A673 (cell line): ENCODE data around the gene SRL. TPM values are rescaled to one million over a fixed set of nuclear protein-coding genes. Genes with fewer than 3 reads are reported as not detected.

Experiments used
- BruUV-seq: library from RNA; stranded (reverse); fragments of 400-500 nt; replicated peaks from 2 replicates; lab custom pipeline; 2021; lab: Mats Ljungman, UMichigan
- CTCF ChIA-PET: fragments of 300-600 bp; sonication (Branson Sonifier 250); formaldehyde crosslinking; loops from one replicate; lab custom pipeline; 2022; ENCODE audit warnings: antibody characterized with exemption; lab: Charles Lee
- POLR2A ChIA-PET: fragments of 300-600 bp; sonication (Branson Sonifier 250); formaldehyde crosslinking; loops from one replicate; lab custom pipeline; 2022; ENCODE audit warnings: antibody characterized with exemption; ENCODE audit not compliant: low non-redundant PET; lab: Charles Lee
- DNase-seq: peaks from one replicate; pipeline ENCODE4 v3.0.0-alpha.2; 2015; ENCODE audit warnings: low spot score
- H3K27ac ChIP-seq: fragments of 200-600 bp; sonication (generic); 2 replicates; pipeline ENCODE4 v1.5.1; 2016; ENCODE audit warnings: mixed run types, low read depth, mild to moderate bottlenecking, mixed read lengths, antibody characterized with exemption, low read length; ENCODE audit not compliant: poor library complexity, severe bottlenecking
- H3K27me3 ChIP-seq: fragments of 200-600 bp; sonication (generic); replicated peaks from 2 replicates; pipeline ENCODE4 v1.6.1; 2017; ENCODE audit warnings: mixed run types, low read depth, mild to moderate bottlenecking, mixed read lengths, antibody characterized with exemption, low read length; ENCODE audit not compliant: insufficient read depth, poor library complexity
- H3K36me3 ChIP-seq: fragments of 200-600 bp; sonication (generic); 2 replicates; pipeline ENCODE4 v1.6.1; 2016; ENCODE audit warnings: mixed run types, mild to moderate bottlenecking, mixed read lengths, antibody characterized with exemption, low read length; ENCODE audit not compliant: insufficient read depth, poor library complexity, severe bottlenecking
- H3K4me1 ChIP-seq: fragments of 200-600 bp; sonication (generic); 2 replicates; pipeline ENCODE4 v1.6.1; 2017; ENCODE audit warnings: mixed run types, mild to moderate bottlenecking, mixed read lengths, antibody characterized with exemption, low read length; ENCODE audit not compliant: insufficient read depth, poor library complexity, severe bottlenecking
- H3K4me3 ChIP-seq: fragments of 200-600 bp; sonication (generic); 2 replicates; pipeline ENCODE4 v1.5.1; 2016; ENCODE audit warnings: low read depth, mixed run types, mild to moderate bottlenecking, mixed read lengths, low read length; ENCODE audit not compliant: poor library complexity, severe bottlenecking
- H3K9me3 ChIP-seq: fragments of 200-600 bp; sonication (generic); 2 replicates; pipeline ENCODE4 v1.6.1; 2016; ENCODE audit warnings: mixed run types, low read depth, mild to moderate bottlenecking, mixed read lengths, antibody characterized with exemption, low read length; ENCODE audit not compliant: poor library complexity, severe bottlenecking
- EZH2 ChIP-seq: fragments of 200-600 bp; sonication (generic); IDR thresholded peaks from 2 replicates; pipeline ENCODE4 v1.6.1; 2017; ENCODE audit warnings: borderline replicate concordance, low read depth, mild to moderate bottlenecking, mixed read lengths, antibody characterized with exemption, low read length; ENCODE audit not compliant: poor library complexity, severe bottlenecking
- intact Hi-C: fragments of 100-400 bp; cut with micrococcal nuclease; formaldehyde crosslinking; loops from one replicate; pipeline ENCODE4 v1.10.0; 2022; ENCODE audit not compliant: unreplicated experiment
- total RNA-seq: library from RNA; stranded (reverse); gene quantifications from 2 replicates; pipeline ENCODE4 v1.2.3, GENCODE V29; 2021
- TF ChIP-seq, protein P1 (sequence below): fragments of 300-800, 200-600 bp; sonication (generic); conservative IDR thresholded peaks from 2 replicates; pipeline ENCODE4 v1.5.1; 2017; ENCODE audit warnings: low read depth, mild to moderate bottlenecking, antibody characterized with exemption, low read length, moderate library complexity, mixed read lengths

Gene SRL
- total RNA-seq, 1 experiment from 2014 or later = 0.11 TPM

DNA sequence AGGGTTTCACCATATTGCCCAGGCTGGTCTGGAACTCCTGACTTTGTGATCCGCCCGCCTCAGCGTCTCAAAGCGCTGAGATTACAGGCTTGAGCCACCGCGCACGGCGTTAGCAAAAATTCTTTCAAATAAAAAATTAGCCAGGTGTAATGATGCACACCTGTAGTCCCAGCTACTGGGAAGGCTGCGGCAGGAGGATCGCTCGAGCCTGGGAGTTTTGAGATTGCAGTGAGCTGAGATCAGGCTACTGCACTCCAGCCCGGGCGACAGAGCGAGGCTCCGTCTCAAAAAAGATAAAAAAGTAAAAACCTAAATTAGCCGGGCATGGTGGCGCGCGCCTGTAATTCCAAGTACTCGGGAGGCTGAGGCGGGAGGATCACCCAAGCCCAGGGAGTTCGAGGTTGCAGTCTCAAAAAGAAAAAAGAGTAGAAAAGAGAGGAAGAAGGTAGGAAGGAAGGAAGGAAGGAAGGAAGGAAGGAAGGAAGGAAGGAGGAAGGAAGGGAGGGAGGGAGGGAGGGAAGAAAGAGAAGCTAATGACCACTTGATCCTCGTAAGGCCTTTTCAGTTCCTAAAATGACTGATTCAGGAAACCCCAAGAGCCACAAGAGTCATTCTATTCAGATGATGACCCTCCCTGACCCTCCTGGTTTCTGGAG, 59.2 kb downstream of the SRL start:
- no TSS peak for BruUV-seq
- POLR2A ChIA-PET = no interaction called here
- DNase-seq = peak; percentile 27

DNA sequence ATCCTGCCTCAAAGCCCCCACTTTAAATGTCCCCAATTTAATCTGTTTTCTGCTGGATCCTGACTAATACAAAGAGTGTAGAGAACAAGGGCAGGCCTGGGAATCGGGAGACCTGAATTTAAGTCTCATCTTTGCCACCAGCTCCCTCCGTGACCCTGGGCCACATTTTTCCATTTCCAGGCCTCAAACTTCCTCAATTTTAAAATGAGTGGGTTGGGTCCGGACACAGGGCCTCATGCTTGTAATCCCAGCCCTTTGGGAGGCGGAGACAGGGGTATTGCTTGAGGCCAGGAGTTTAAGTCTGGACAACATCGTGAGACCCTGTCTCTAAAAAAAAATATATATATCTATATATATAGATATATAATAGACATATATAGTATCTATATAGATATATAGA, 61.4 kb downstream of the SRL start:
- ChIA-PET CTCF (no interaction called here), POLR2A (no interaction called here)
- DNase-seq = no peak
- no peak overlapping the region for H3K27ac ChIP-seq
- H3K4me1 ChIP-seq = no peaks in the 10 kb centered on the region
- H3K4me3 ChIP-seq = no peak overlapping the region
- intact Hi-C loops = loop anchor here (10.0 kb wide), 1 partner anchor 186 kb away; no protein-coding TSS in a partner anchor
- H3K36me3 ChIP-seq = no peaks in the 10 kb centered on the region
- TF ChIP-seq, protein P1, sequence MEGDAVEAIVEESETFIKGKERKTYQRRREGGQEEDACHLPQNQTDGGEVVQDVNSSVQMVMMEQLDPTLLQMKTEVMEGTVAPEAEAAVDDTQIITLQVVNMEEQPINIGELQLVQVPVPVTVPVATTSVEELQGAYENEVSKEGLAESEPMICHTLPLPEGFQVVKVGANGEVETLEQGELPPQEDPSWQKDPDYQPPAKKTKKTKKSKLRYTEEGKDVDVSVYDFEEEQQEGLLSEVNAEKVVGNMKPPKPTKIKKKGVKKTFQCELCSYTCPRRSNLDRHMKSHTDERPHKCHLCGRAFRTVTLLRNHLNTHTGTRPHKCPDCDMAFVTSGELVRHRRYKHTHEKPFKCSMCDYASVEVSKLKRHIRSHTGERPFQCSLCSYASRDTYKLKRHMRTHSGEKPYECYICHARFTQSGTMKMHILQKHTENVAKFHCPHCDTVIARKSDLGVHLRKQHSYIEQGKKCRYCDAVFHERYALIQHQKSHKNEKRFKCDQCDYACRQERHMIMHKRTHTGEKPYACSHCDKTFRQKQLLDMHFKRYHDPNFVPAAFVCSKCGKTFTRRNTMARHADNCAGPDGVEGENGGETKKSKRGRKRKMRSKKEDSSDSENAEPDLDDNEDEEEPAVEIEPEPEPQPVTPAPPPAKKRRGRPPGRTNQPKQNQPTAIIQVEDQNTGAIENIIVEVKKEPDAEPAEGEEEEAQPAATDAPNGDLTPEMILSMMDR = no peak
- no peak for TF ChIP-seq EZH2
- no peaks in the 10 kb centered on the region for H3K9me3 ChIP-seq
- no peaks in the 10 kb centered on the region for H3K27me3 ChIP-seq
- no TSS peak for BruUV-seq

More for the DNA sequence above, 59.2 kb downstream of the SRL start:
- CTCF ChIA-PET = no interaction called here
- Histone ChIP-seq H3K9me3 (no peaks in the 10 kb centered on the region), H3K27me3 (no peaks in the 10 kb centered on the region), H3K36me3 (no peaks in the 10 kb centered on the region), H3K4me1 (no peaks in the 10 kb centered on the region), H3K4me3 (peak overlapping the region; percentile 63), H3K27ac (no peak overlapping the region)
- intact Hi-C loops = loop anchor here (10.0 kb wide), 1 partner anchor 188 kb away; no protein-coding TSS in a partner anchor
- TF ChIP-seq EZH2 = no peak
- TF ChIP-seq, protein P1 = no peak

DNA sequence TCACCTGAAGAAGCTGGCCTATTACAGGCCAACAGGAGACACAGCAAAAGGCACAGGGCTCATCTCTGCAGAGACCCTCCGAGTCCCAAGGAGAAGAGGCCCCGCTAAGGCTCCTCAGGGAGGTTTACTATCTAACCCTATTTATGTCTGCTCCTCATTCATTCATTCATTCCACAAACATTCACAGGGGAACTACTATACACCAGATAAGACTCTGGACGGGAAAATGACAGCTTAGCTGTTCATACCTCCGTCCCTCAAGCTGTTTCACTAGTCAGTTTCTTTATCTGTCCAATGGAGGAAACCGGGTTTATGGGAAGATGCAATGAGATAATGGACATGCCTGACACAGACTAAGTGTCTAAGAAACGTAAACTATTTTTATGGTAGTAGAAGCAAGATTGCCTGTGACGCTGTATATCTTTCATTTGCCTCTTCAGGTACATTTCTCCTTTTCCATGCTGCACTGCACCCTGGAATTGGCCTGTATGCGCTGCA, 62.1 kb downstream of the SRL start:
- Histone ChIP-seq H3K9me3 (no peaks in the 10 kb centered on the region), H3K4me1 (no peaks in the 10 kb centered on the region), H3K27ac (no peak overlapping the region), H3K27me3 (no peaks in the 10 kb centered on the region), H3K36me3 (no peaks in the 10 kb centered on the region), H3K4me3 (no peak overlapping the region)
- no TSS peak for BruUV-seq
- TF ChIP-seq, protein P1 = no peak
- no peak for TF ChIP-seq EZH2
- DNase-seq = no peak
- POLR2A ChIA-PET = no interaction called here
- intact Hi-C loops = loop anchor here (10.0 kb wide), 1 partner anchor 185 kb away; no protein-coding TSS in a partner anchor
- CTCF ChIA-PET = no interaction called here
